ENCODE results near the gene ARAP2.

GRCh38 chr4:36256398-36256891, 12.1 kb upstream of the ARAP2 start:
- no peak for TF ChIP-seq SIN3A (IDR thresholded peaks at IDR 0.05; ENCODE audit: borderline replicate concordance, insufficient read depth, low read length)
- TF ChIP-seq POLR2AphosphoS5 (IDR thresholded peaks at IDR 0.05; ENCODE audit: low read depth, low read length): no peak
- no peak for TF ChIP-seq REST (IDR thresholded peaks at IDR 0.05; ENCODE audit: insufficient read depth in 1 of 2, low read depth in 2 of 2, low read length in 2 of 2)

Data from PFSK-1 (cell line).